Body of pancreas (tissue), 4 donors: ENCODE measurements around the gene COL19A1.

ENCODE experiments used
- POLR2A ChIP-seq, 3 donors: fragments of 450-650 bp; IDR thresholded peaks; one replicate each; pipeline ENCODE4 v1.6.1; 2016; ENCODE audit warnings: antibody characterized with exemption in 3 of 3, mild to moderate bottlenecking in 2 of 3
- TF ChIP-seq, protein P1 (sequence below), 7 experiments: fragments of 450-650 bp in 4 of 7; fragments of 200-600 bp in 3 of 7; sonication (generic) in 3 of 7; IDR thresholded peaks; one replicate each; pipeline ENCODE4 v1.5.1; 2016 to 2019; ENCODE audit warnings: antibody characterized with exemption in 7 of 7

DNA sequence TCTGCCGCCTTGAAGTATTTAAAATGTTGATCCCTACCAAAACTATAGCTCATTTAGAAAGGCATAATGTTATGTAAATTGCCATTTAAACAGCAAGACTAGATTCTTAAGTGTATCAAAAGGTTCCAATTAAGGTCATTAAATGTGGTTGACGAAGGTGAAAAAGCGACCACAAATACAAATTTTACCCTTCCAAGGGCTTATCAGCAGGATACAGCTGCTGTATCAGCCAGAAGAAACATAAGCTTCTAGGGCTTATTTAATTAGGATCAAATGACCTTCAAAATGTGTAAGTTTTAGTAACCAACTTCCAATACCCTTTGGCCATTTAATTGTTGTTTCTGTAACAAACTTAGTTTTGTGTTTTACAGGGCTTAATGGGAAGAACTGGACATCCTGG is 296.6 kb downstream of the COL19A1 start:
- TF ChIP-seq, protein P1, sequence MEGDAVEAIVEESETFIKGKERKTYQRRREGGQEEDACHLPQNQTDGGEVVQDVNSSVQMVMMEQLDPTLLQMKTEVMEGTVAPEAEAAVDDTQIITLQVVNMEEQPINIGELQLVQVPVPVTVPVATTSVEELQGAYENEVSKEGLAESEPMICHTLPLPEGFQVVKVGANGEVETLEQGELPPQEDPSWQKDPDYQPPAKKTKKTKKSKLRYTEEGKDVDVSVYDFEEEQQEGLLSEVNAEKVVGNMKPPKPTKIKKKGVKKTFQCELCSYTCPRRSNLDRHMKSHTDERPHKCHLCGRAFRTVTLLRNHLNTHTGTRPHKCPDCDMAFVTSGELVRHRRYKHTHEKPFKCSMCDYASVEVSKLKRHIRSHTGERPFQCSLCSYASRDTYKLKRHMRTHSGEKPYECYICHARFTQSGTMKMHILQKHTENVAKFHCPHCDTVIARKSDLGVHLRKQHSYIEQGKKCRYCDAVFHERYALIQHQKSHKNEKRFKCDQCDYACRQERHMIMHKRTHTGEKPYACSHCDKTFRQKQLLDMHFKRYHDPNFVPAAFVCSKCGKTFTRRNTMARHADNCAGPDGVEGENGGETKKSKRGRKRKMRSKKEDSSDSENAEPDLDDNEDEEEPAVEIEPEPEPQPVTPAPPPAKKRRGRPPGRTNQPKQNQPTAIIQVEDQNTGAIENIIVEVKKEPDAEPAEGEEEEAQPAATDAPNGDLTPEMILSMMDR (IDR thresholded peaks at IDR 0.05) = no peak
- TF ChIP-seq POLR2A (IDR thresholded peaks at IDR 0.05) = no peak
